HCT116 (cell line): ENCODE results near the gene TJP1. TPM values are rescaled to one million over a fixed set of nuclear protein-coding genes. Genes with fewer than 3 reads are reported as not detected.

Experiments used
- ATAC-seq: fragments of 200-7000 bp; cut with Tn5 transposase; 2 replicates; pipeline ENCODE4 v1.9.1; 2020; ENCODE audit warnings: mild to moderate bottlenecking, moderate library complexity
- BruUV-seq: library from RNA; stranded (reverse); fragments of 400-500 nt; replicated peaks from 2 replicates; lab custom pipeline; 2021; lab: Mats Ljungman, UMichigan
- CTCF ChIA-PET: fragments of 300-600 bp; sonication (Branson Sonifier 250); formaldehyde crosslinking; loops from one replicate; lab custom pipeline; 2021; ENCODE audit warnings: antibody characterized with exemption; lab: Charles Lee
- POLR2A ChIA-PET: fragments of 300-600, 350-600 bp; sonication (Branson Sonifier 250); formaldehyde crosslinking; loops from one replicate; lab custom pipeline; 2021; ENCODE audit warnings: antibody characterized with exemption; lab: Charles Lee
- RAD21 ChIA-PET, 2 experiments: fragments of 300-600 bp; sonication (Branson Sonifier 250); formaldehyde crosslinking; loops; one replicate each; lab custom pipeline; 2023; ENCODE audit warnings: low total read pairs in 2 of 2; ENCODE audit not compliant: uncharacterized antibody in 2 of 2, unreplicated experiment in 2 of 2, low non-redundant PET in 1 of 2; lab: Charles Lee
- DNase-seq: peaks from one replicate; pipeline ENCODE4 v3.0.0-alpha.2; 2010; ENCODE audit warnings: low read depth, low spot score
- H2AFZ ChIP-seq: fragments of 200-600 bp; shearing (Covaris generic), sonication (generic); 2 replicates; pipeline ENCODE4 v1.6.1; 2017; ENCODE audit warnings: low read depth, mixed run types, mixed read lengths, antibody characterized with exemption, low read length; ENCODE audit not compliant: poor library complexity, severe bottlenecking
- H3K27ac ChIP-seq: 2 replicates; pipeline ENCODE4 v1.5.1; 2012; ENCODE audit warnings: low read depth, low read length
- H3K27me3 ChIP-seq: fragments of 200-600 bp; sonication (generic); 2 replicates; pipeline ENCODE4 v1.6.1; 2016; ENCODE audit warnings: mixed run types, low read length, mixed read lengths; ENCODE audit not compliant: insufficient read depth
- H3K36me3 ChIP-seq, 2 experiments: fragments of 200-500 bp in 1 of 2; fragments of 200-600 bp in 1 of 2; sonication (Bioruptor generic) in 1 of 2; sonication (generic) in 1 of 2; 2 replicates each; pipeline versions ENCODE4 v1.5.1 to v1.6.1; 2014 to 2016; ENCODE audit warnings: low read length in 2 of 2, inconsistent platforms in 1 of 2, mixed read lengths in 1 of 2, mixed run types in 1 of 2; ENCODE audit not compliant: insufficient read depth in 2 of 2, control insufficient read depth in 1 of 2
- H3K4me1 ChIP-seq, 2 experiments: fragments of 200-600 bp in 1 of 2; sonication (generic) in 1 of 2; 2 replicates each; pipeline versions ENCODE4 v1.5.1 to v1.6.1; 2012 to 2017; ENCODE audit warnings: low read length in 2 of 2, inconsistent platforms in 1 of 2, mild to moderate bottlenecking in 1 of 2, mixed read lengths in 1 of 2, mixed run types in 1 of 2, moderate library complexity in 1 of 2; ENCODE audit not compliant: insufficient read depth in 2 of 2, control insufficient read depth in 1 of 2
- H3K4me2 ChIP-seq: fragments of 200-600 bp; sonication (generic); 2 replicates; pipeline ENCODE4 v1.6.1; 2017; ENCODE audit warnings: mixed run types, low read length, mixed read lengths
- H3K4me3 ChIP-seq, 2 experiments: fragments of 200-600 bp in 1 of 2; sonication (generic) in 1 of 2; replicated peaks in 1 of 2; 2 replicates each; pipeline ENCODE4 v1.5.1; 2011 to 2016; ENCODE audit warnings: low read length in 2 of 2, control low read depth in 1 of 2, low read depth in 1 of 2, mild to moderate bottlenecking in 1 of 2, mixed read lengths in 1 of 2, mixed run types in 1 of 2
- H3K79me2 ChIP-seq: fragments of 200-600 bp; sonication (generic); 2 replicates; pipeline ENCODE4 v1.6.1; 2017; ENCODE audit warnings: mild to moderate bottlenecking, mixed run types, low read length, moderate library complexity, mixed read lengths; ENCODE audit not compliant: insufficient read depth
- H3K9ac ChIP-seq: fragments of 200-600 bp; sonication (generic); 2 replicates; pipeline ENCODE4 v1.6.1; 2016; ENCODE audit warnings: low read length, mixed read lengths
- H3K9me2 ChIP-seq: fragments of 200-600 bp; sonication (generic), shearing (Covaris generic); 2 replicates; pipeline ENCODE4 v1.6.1; 2017; ENCODE audit warnings: mixed run types, mild to moderate bottlenecking, moderate library complexity; ENCODE audit not compliant: insufficient read depth
- H3K9me3 ChIP-seq, 2 experiments: fragments of 200-500 bp in 1 of 2; fragments of 200-600 bp in 1 of 2; sonication (Bioruptor generic) in 1 of 2; sonication (generic) in 1 of 2; 2 replicates each; pipeline ENCODE4 v1.6.1; 2014 to 2017; ENCODE audit warnings: low read length in 2 of 2, mixed read lengths in 2 of 2, inconsistent platforms in 1 of 2, low read depth in 1 of 2, mild to moderate bottlenecking in 1 of 2, mixed run types in 1 of 2, moderate library complexity in 1 of 2; ENCODE audit not compliant: control insufficient read depth in 1 of 2, insufficient read depth in 1 of 2
- H4K20me1 ChIP-seq: fragments of 200-600 bp; sonication (generic), shearing (Covaris generic); 2 replicates; pipeline ENCODE4 v1.6.1; 2017; ENCODE audit warnings: mixed run types, mild to moderate bottlenecking, moderate library complexity; ENCODE audit not compliant: insufficient read depth
- ATF3 ChIP-seq: IDR thresholded peaks from 2 replicates; pipeline ENCODE4 v1.6.1; 2012
- CBX3 ChIP-seq: IDR thresholded peaks from 2 replicates; pipeline ENCODE4 v1.6.1; 2012; ENCODE audit warnings: low read depth
- CEBPB ChIP-seq: IDR thresholded peaks from 2 replicates; pipeline ENCODE4 v1.6.1; 2012; ENCODE audit warnings: low read depth
- ELF1 ChIP-seq: IDR thresholded peaks from 2 replicates; pipeline ENCODE4 v1.6.1; 2012; ENCODE audit warnings: low read depth, borderline replicate concordance
- EZH2phosphoT487 ChIP-seq: fragments of 200-600 bp; IDR thresholded peaks from 2 replicates; pipeline ENCODE4 v1.6.1; 2018; ENCODE audit warnings: antibody characterized with exemption, borderline replicate concordance
- JUND ChIP-seq: IDR thresholded peaks from 2 replicates; pipeline ENCODE4 v1.6.1; 2012
- RAD21 ChIP-seq: IDR thresholded peaks from 2 replicates; pipeline ENCODE4 v1.6.1; 2012; ENCODE audit warnings: low read depth, mild to moderate bottlenecking
- SIN3A ChIP-seq: IDR thresholded peaks from 2 replicates; pipeline ENCODE4 v1.6.1; 2012; ENCODE audit warnings: low read depth
- SRF ChIP-seq: IDR thresholded peaks from 2 replicates; pipeline ENCODE4 v1.6.1; 2012; ENCODE audit warnings: low read depth
- TCF7L2 ChIP-seq: IDR thresholded peaks from 2 replicates; pipeline ENCODE4 v1.7.0; 2011; ENCODE audit warnings: borderline replicate concordance, inconsistent platforms; ENCODE audit not compliant: insufficient read depth, insufficient read length; ENCODE audit errors: extremely low read depth
- ZNF274 ChIP-seq: fragments of 200-500 bp; sonication (Bioruptor generic); IDR thresholded peaks from 2 replicates; pipeline ENCODE4 v1.6.1; 2014; ENCODE audit warnings: mild to moderate bottlenecking, low read depth, low read length, inconsistent platforms
- intact Hi-C: fragments of 100-400 bp; cut with micrococcal nuclease; formaldehyde crosslinking; loops from 2 replicates; pipeline ENCODE4 v1.10.0; 2022
- total RNA-seq: library from RNA; stranded (reverse); gene quantifications from one replicate; pipeline ENCODE4 v1.2.1, GENCODE V29; 2021; ENCODE audit not compliant: unreplicated experiment
- TF ChIP-seq, protein P1 (sequence below), 3 experiments: fragments of 200-600 bp in 1 of 3; sonication (generic) in 1 of 3; IDR thresholded peaks in 2 of 3; conservative IDR thresholded peaks in 1 of 3; 2 replicates each; pipeline ENCODE4 v1.5.1; 2012 to 2017; ENCODE audit warnings: low read depth in 2 of 3, low read length in 2 of 3, antibody characterized with exemption in 1 of 3, borderline replicate concordance in 1 of 3, control low read depth in 1 of 3, mild to moderate bottlenecking in 1 of 3, mixed read lengths in 1 of 3, mixed run types in 1 of 3, moderate library complexity in 1 of 3; ENCODE audit not compliant: insufficient read depth in 1 of 3
- TF ChIP-seq, protein P2 (sequence below): IDR thresholded peaks from 2 replicates; pipeline ENCODE4 v1.6.1; 2012

TJP1 gene
- total RNA-seq, 1 experiment from 2014 or later, result 83.6 TPM

GRCh38 chr15:29677455-29677854, 144.8 kb downstream of the TJP1 start:
- no peaks in the 10 kb centered on the region for H3K79me2 ChIP-seq
- H3K9me2 ChIP-seq, result no peaks in the 10 kb centered on the region
- RAD21 ChIA-PET, result no interaction called here
- H3K4me1 ChIP-seq, result no peaks in the 10 kb centered on the region
- H3K9ac ChIP-seq, result no peak overlapping the region
- no peaks in the 10 kb centered on the region for H3K27me3 ChIP-seq
- no peak overlapping the region for H2AFZ ChIP-seq
- DNase-seq (no peak), ATAC-seq (no peak)
- TF ChIP-seq, protein P1, sequence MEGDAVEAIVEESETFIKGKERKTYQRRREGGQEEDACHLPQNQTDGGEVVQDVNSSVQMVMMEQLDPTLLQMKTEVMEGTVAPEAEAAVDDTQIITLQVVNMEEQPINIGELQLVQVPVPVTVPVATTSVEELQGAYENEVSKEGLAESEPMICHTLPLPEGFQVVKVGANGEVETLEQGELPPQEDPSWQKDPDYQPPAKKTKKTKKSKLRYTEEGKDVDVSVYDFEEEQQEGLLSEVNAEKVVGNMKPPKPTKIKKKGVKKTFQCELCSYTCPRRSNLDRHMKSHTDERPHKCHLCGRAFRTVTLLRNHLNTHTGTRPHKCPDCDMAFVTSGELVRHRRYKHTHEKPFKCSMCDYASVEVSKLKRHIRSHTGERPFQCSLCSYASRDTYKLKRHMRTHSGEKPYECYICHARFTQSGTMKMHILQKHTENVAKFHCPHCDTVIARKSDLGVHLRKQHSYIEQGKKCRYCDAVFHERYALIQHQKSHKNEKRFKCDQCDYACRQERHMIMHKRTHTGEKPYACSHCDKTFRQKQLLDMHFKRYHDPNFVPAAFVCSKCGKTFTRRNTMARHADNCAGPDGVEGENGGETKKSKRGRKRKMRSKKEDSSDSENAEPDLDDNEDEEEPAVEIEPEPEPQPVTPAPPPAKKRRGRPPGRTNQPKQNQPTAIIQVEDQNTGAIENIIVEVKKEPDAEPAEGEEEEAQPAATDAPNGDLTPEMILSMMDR (IDR thresholded peaks at IDR 0.05 in 2 of 3, conservative IDR thresholded peaks at IDR 0.05 in 1 of 3; ENCODE audit: borderline replicate concordance in 1 of 3, insufficient read depth in 1 of 3, low read depth in 2 of 3, low read length in 2 of 3), result no peak
- TF ChIP-seq TCF7L2 (no peak), ATF3 (no peak), CEBPB (no peak), ELF1 (no peak), CBX3 (no peak), ZNF274 (no peak), RAD21 (no peak), SRF (no peak), SIN3A (no peak), EZH2phosphoT487 (no peak), JUND (no peak)
- TF ChIP-seq, protein P2, sequence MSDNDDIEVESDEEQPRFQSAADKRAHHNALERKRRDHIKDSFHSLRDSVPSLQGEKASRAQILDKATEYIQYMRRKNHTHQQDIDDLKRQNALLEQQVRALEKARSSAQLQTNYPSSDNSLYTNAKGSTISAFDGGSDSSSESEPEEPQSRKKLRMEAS, result no peak
- TF ChIP-seq, all 23 proteins: peak for 0
- intact Hi-C loops, result no loop called here
- H3K36me3 ChIP-seq, result no peaks in the 10 kb centered on the region
- POLR2A ChIA-PET, result no interaction called here
- H3K9me3 ChIP-seq, result no peaks in the 10 kb centered on the region
- CTCF ChIA-PET, result no interaction called here
- H3K4me3 ChIP-seq, result no peak overlapping the region
- no peak overlapping the region for H3K4me2 ChIP-seq
- H3K27ac ChIP-seq, result no peak overlapping the region
- BruUV-seq, result no TSS peak
- no peaks in the 10 kb centered on the region for H4K20me1 ChIP-seq
